ENCODE results near the gene COG5. TPM values are rescaled to one million over a fixed set of nuclear protein-coding genes. Genes with fewer than 3 reads are reported as not detected.

The COG5 gene
- total RNA-seq, 1 donor from 2014 or later = 26.8 TPM

- Mint-ChIP-seq H3K36me3 (ENCODE audit: low read depth) (peaks cover 5% of the 10 kb centered on the region), H3K27ac (ENCODE audit: unreplicated experiment) (no peak overlapping the region), H3K27me3 (ENCODE audit: low read depth) (no peaks in the 10 kb centered on the region), H3K4me3 (no peak overlapping the region), H3K9me3 (no peaks in the 10 kb centered on the region), H3K4me1 (peaks cover 11% of the 10 kb centered on the region)
- no peak for DNase-seq (ENCODE audit: low read depth, low spot score)
- no peak for TF ChIP-seq CTCF (conservative IDR thresholded peaks at IDR 0.05)
These were observed 158.8 kb downstream of the COG5 start for GRCh38 chr7:107404740-107405537.

GRCh38 chr7:107398161-107398560, 165.6 kb downstream of the COG5 start:
- H3K4me1 Mint-ChIP-seq = no peaks in the 10 kb centered on the region
- H3K27ac Mint-ChIP-seq (ENCODE audit: unreplicated experiment) = no peak overlapping the region
- H3K9me3 Mint-ChIP-seq = no peaks in the 10 kb centered on the region
- H3K27me3 Mint-ChIP-seq (ENCODE audit: low read depth) = no peaks in the 10 kb centered on the region
- no peak for DNase-seq (ENCODE audit: low read depth, low spot score)
- no peak for TF ChIP-seq CTCF (conservative IDR thresholded peaks at IDR 0.05)
- H3K4me3 Mint-ChIP-seq = no peak overlapping the region
- peaks cover 3% of the 10 kb centered on the region for H3K36me3 Mint-ChIP-seq (ENCODE audit: low read depth)

GRCh38 chr7:107396990-107397389, 166.7 kb downstream of the COG5 start:
- Mint-ChIP-seq H3K27me3 (ENCODE audit: low read depth) (no peaks in the 10 kb centered on the region), H3K27ac (ENCODE audit: unreplicated experiment) (no peak overlapping the region), H3K36me3 (ENCODE audit: low read depth) (peaks cover 3% of the 10 kb centered on the region), H3K4me3 (no peak overlapping the region), H3K4me1 (no peaks in the 10 kb centered on the region), H3K9me3 (no peaks in the 10 kb centered on the region)
- TF ChIP-seq CTCF (conservative IDR thresholded peaks at IDR 0.05) = no peak
- no peak for DNase-seq (ENCODE audit: low read depth, low spot score)

GRCh38 chr7:107396081-107396480, 167.6 kb downstream of the COG5 start:
- Mint-ChIP-seq H3K27ac (ENCODE audit: unreplicated experiment) (no peak overlapping the region), H3K4me3 (no peak overlapping the region), H3K4me1 (no peaks in the 10 kb centered on the region), H3K9me3 (no peaks in the 10 kb centered on the region), H3K36me3 (ENCODE audit: low read depth) (peaks cover 3% of the 10 kb centered on the region), H3K27me3 (ENCODE audit: low read depth) (no peaks in the 10 kb centered on the region)
- no peak for DNase-seq (ENCODE audit: low read depth, low spot score)
- no peak for TF ChIP-seq CTCF (conservative IDR thresholded peaks at IDR 0.05)

- H3K36me3 Mint-ChIP-seq (ENCODE audit: low read depth) = peaks cover 3% of the 10 kb centered on the region
- no peak overlapping the region for H3K4me3 Mint-ChIP-seq
- H3K4me1 Mint-ChIP-seq = no peaks in the 10 kb centered on the region
- no peak for DNase-seq (ENCODE audit: low read depth, low spot score)
- no peaks in the 10 kb centered on the region for H3K27me3 Mint-ChIP-seq (ENCODE audit: low read depth)
- no peaks in the 10 kb centered on the region for H3K9me3 Mint-ChIP-seq
- H3K27ac Mint-ChIP-seq (ENCODE audit: unreplicated experiment) = no peak overlapping the region
- no peak for TF ChIP-seq CTCF (conservative IDR thresholded peaks at IDR 0.05)
These were observed 168.9 kb downstream of the COG5 start for GRCh38 chr7:107394831-107395230.

Measured in neural crest cell (in vitro differentiated cells).